ENCODE data around the gene BARX2.

BARX2 gene

GRCh38 chr11:129372609-129373488 lies 2.8 kb upstream of the BARX2 start:
- in situ Hi-C loops (cut with MboI; ENCODE audit: low sequenced_read_pairs), result loop anchor here (25.0 kb wide), 1 partner anchor 364 kb away; no protein-coding TSS in a partner anchor

- in situ Hi-C loops (cut with MboI; ENCODE audit: low sequenced_read_pairs), result loop anchor here (25.0 kb wide), 1 partner anchor 364 kb away; no protein-coding TSS in a partner anchor
These were observed 2.1 kb upstream of the BARX2 start for GRCh38 chr11:129373489-129373953.

GRCh38 chr11:129374081-129374992 lies 1.3 kb upstream of the BARX2 start:
- in situ Hi-C loops (cut with MboI; ENCODE audit: low sequenced_read_pairs), result loop anchor here (25.0 kb wide), 1 partner anchor 363 kb away; no protein-coding TSS in a partner anchor

- in situ Hi-C loops (cut with MboI; ENCODE audit: low sequenced_read_pairs), result loop anchor here (25.0 kb wide), 1 partner anchor 362 kb away; no protein-coding TSS in a partner anchor
These were observed 476 bp upstream of the BARX2 start for GRCh38 chr11:129374993-129375750.

GRCh38 chr11:129376658-129377341 lies 1.2 kb downstream of the BARX2 start:
- in situ Hi-C loops (cut with MboI; ENCODE audit: low sequenced_read_pairs), result no loop called here

GRCh38 chr11:129377739-129378138 lies 2.1 kb downstream of the BARX2 start:
- in situ Hi-C loops (cut with MboI; ENCODE audit: low sequenced_read_pairs), result no loop called here

GRCh38 chr11:129380413-129380812 lies 4.8 kb downstream of the BARX2 start:
- in situ Hi-C loops (cut with MboI; ENCODE audit: low sequenced_read_pairs), result no loop called here

- in situ Hi-C loops (cut with MboI; ENCODE audit: low sequenced_read_pairs), result no loop called here
These were observed 6.9 kb downstream of the BARX2 start for GRCh38 chr11:129382583-129382982.

GRCh38 chr11:129383060-129383459 lies 7.4 kb downstream of the BARX2 start:
- in situ Hi-C loops (cut with MboI; ENCODE audit: low sequenced_read_pairs), result no loop called here

- in situ Hi-C loops (cut with MboI; ENCODE audit: low sequenced_read_pairs), result no loop called here
These were observed 7.9 kb downstream of the BARX2 start for GRCh38 chr11:129383502-129383901.

- in situ Hi-C loops (cut with MboI; ENCODE audit: low sequenced_read_pairs), result no loop called here
These were observed 8.8 kb downstream of the BARX2 start for GRCh38 chr11:129384415-129384814.

- in situ Hi-C loops (cut with MboI; ENCODE audit: low sequenced_read_pairs), result no loop called here
These were observed 10.2 kb downstream of the BARX2 start for GRCh38 chr11:129385801-129386200.

- in situ Hi-C loops (cut with MboI; ENCODE audit: low sequenced_read_pairs), result no loop called here
These were observed 11.2 kb downstream of the BARX2 start for GRCh38 chr11:129386795-129387397.

GRCh38 chr11:129387434-129387833 lies 11.8 kb downstream of the BARX2 start:
- in situ Hi-C loops (cut with MboI; ENCODE audit: low sequenced_read_pairs), result no loop called here

GRCh38 chr11:129388824-129389223 lies 13.2 kb downstream of the BARX2 start:
- in situ Hi-C loops (cut with MboI; ENCODE audit: low sequenced_read_pairs), result no loop called here

- in situ Hi-C loops (cut with MboI; ENCODE audit: low sequenced_read_pairs), result no loop called here
These were observed 14.7 kb downstream of the BARX2 start for GRCh38 chr11:129390303-129390821.

GRCh38 chr11:129391360-129391759 lies 15.7 kb downstream of the BARX2 start:
- in situ Hi-C loops (cut with MboI; ENCODE audit: low sequenced_read_pairs), result no loop called here

GRCh38 chr11:129391821-129392220 lies 16.2 kb downstream of the BARX2 start:
- in situ Hi-C loops (cut with MboI; ENCODE audit: low sequenced_read_pairs), result no loop called here

GRCh38 chr11:129392995-129393394 lies 17.3 kb downstream of the BARX2 start:
- in situ Hi-C loops (cut with MboI; ENCODE audit: low sequenced_read_pairs), result no loop called here

Measured in HL-60/S4 treated with phorbol 12-myristate 13-acetate at 8.2 ng/mL for 4 days and 3 days (cell line).